ENCODE results near the gene GIT1.

Gene GIT1

GRCh38 chr17:29581583-29582253 is 7.7 kb downstream of the GIT1 start:
- H3K27me3 Mint-ChIP-seq = no peaks in the 10 kb centered on the region
- peaks cover 45% of the 10 kb centered on the region for H3K36me3 Mint-ChIP-seq (ENCODE audit: low read depth)
- H3K27ac Mint-ChIP-seq = no peak overlapping the region
- H3K9me3 Mint-ChIP-seq = no peaks in the 10 kb centered on the region
- peaks cover 39% of the 10 kb centered on the region for H3K4me1 Mint-ChIP-seq (ENCODE audit: low read depth)
- H3K4me3 Mint-ChIP-seq = no peak overlapping the region

- Mint-ChIP-seq H3K4me3 (no peak overlapping the region), H3K27me3 (no peaks in the 10 kb centered on the region), H3K9me3 (no peaks in the 10 kb centered on the region), H3K27ac (peak overlapping the region; percentile 81), H3K4me1 (ENCODE audit: low read depth) (peaks cover 23% of the 10 kb centered on the region), H3K36me3 (ENCODE audit: low read depth) (peaks cover 45% of the 10 kb centered on the region)
Observed at GRCh38 chr17:29579866-29580771, 9.3 kb downstream of the GIT1 start.

- Mint-ChIP-seq H3K27me3 (no peaks in the 10 kb centered on the region), H3K4me1 (ENCODE audit: low read depth) (peaks cover 16% of the 10 kb centered on the region), H3K4me3 (no peak overlapping the region), H3K9me3 (no peaks in the 10 kb centered on the region), H3K27ac (peak overlapping the region; percentile 46), H3K36me3 (ENCODE audit: low read depth) (peaks cover 50% of the 10 kb centered on the region)
Observed at GRCh38 chr17:29578626-29579485, 10.6 kb downstream of the GIT1 start.

- Mint-ChIP-seq H3K4me1 (ENCODE audit: low read depth) (peaks cover 25% of the 10 kb centered on the region), H3K4me3 (no peak overlapping the region), H3K27me3 (no peaks in the 10 kb centered on the region), H3K36me3 (ENCODE audit: low read depth) (peaks cover 48% of the 10 kb centered on the region), H3K9me3 (no peaks in the 10 kb centered on the region), H3K27ac (peak overlapping the region; percentile 52)
Observed at GRCh38 chr17:29577385-29578211, 11.8 kb downstream of the GIT1 start.

GRCh38 chr17:29577001-29577370 is 12.5 kb downstream of the GIT1 start:
- Mint-ChIP-seq H3K36me3 (ENCODE audit: low read depth) (peaks cover 42% of the 10 kb centered on the region), H3K4me1 (ENCODE audit: low read depth) (peaks cover 21% of the 10 kb centered on the region), H3K27me3 (no peaks in the 10 kb centered on the region), H3K9me3 (no peaks in the 10 kb centered on the region), H3K4me3 (no peak overlapping the region), H3K27ac (no peak overlapping the region)

- H3K36me3 Mint-ChIP-seq (ENCODE audit: low read depth) = peaks cover 41% of the 10 kb centered on the region
- H3K4me1 Mint-ChIP-seq (ENCODE audit: low read depth) = peaks cover 21% of the 10 kb centered on the region
- no peaks in the 10 kb centered on the region for H3K9me3 Mint-ChIP-seq
- H3K27me3 Mint-ChIP-seq = no peaks in the 10 kb centered on the region
- no peak overlapping the region for H3K27ac Mint-ChIP-seq
- H3K4me3 Mint-ChIP-seq = no peak overlapping the region
Observed at GRCh38 chr17:29576214-29577000, 13.0 kb downstream of the GIT1 start.

- H3K9me3 Mint-ChIP-seq = no peaks in the 10 kb centered on the region
- no peak overlapping the region for H3K4me3 Mint-ChIP-seq
- no peaks in the 10 kb centered on the region for H3K27me3 Mint-ChIP-seq
- H3K36me3 Mint-ChIP-seq (ENCODE audit: low read depth) = peaks cover 35% of the 10 kb centered on the region
- H3K27ac Mint-ChIP-seq = no peak overlapping the region
- H3K4me1 Mint-ChIP-seq (ENCODE audit: low read depth) = peaks cover 20% of the 10 kb centered on the region
Observed at GRCh38 chr17:29575511-29576213, 13.8 kb downstream of the GIT1 start.

- Mint-ChIP-seq H3K36me3 (ENCODE audit: low read depth) (peaks cover 28% of the 10 kb centered on the region), H3K9me3 (no peaks in the 10 kb centered on the region), H3K4me3 (no peak overlapping the region), H3K4me1 (ENCODE audit: low read depth) (peaks cover 14% of the 10 kb centered on the region), H3K27ac (no peak overlapping the region), H3K27me3 (no peaks in the 10 kb centered on the region)
Observed at GRCh38 chr17:29574732-29575510, 14.5 kb downstream of the GIT1 start.

- H3K27ac Mint-ChIP-seq = no peak overlapping the region
- H3K27me3 Mint-ChIP-seq = no peaks in the 10 kb centered on the region
- peaks cover 18% of the 10 kb centered on the region for H3K4me1 Mint-ChIP-seq (ENCODE audit: low read depth)
- peaks cover 24% of the 10 kb centered on the region for H3K36me3 Mint-ChIP-seq (ENCODE audit: low read depth)
- H3K4me3 Mint-ChIP-seq = no peak overlapping the region
- H3K9me3 Mint-ChIP-seq = no peaks in the 10 kb centered on the region
Observed at GRCh38 chr17:29573871-29574731, 15.3 kb downstream of the GIT1 start.

- no peak overlapping the region for H3K27ac Mint-ChIP-seq
- no peaks in the 10 kb centered on the region for H3K27me3 Mint-ChIP-seq
- H3K9me3 Mint-ChIP-seq = no peaks in the 10 kb centered on the region
- H3K36me3 Mint-ChIP-seq (ENCODE audit: low read depth) = peaks cover 22% of the 10 kb centered on the region
- no peak overlapping the region for H3K4me3 Mint-ChIP-seq
- H3K4me1 Mint-ChIP-seq (ENCODE audit: low read depth) = peaks cover 21% of the 10 kb centered on the region
Observed at GRCh38 chr17:29573558-29573869, 15.9 kb downstream of the GIT1 start.

- no peak overlapping the region for H3K27ac Mint-ChIP-seq
- H3K9me3 Mint-ChIP-seq = no peaks in the 10 kb centered on the region
- H3K4me1 Mint-ChIP-seq (ENCODE audit: low read depth) = peaks cover 21% of the 10 kb centered on the region
- H3K36me3 Mint-ChIP-seq (ENCODE audit: low read depth) = peaks cover 18% of the 10 kb centered on the region
- no peak overlapping the region for H3K4me3 Mint-ChIP-seq
- H3K27me3 Mint-ChIP-seq = no peaks in the 10 kb centered on the region
Observed at GRCh38 chr17:29572691-29573557, 16.5 kb downstream of the GIT1 start.

Data from stimulated activated naive CD8-positive, alpha-beta T cell treated with anti-CD3 and anti-CD28 coated beads, Interleukin-15, Interleukin-2, amounts not matched to agents 100 ng/mL and 50 ng/mL, for 24 hours (primary cell).